Measurements from ENCODE around the gene PLK2.

Gene PLK2

GRCh38 chr5:58450811-58451629 is 8.9 kb downstream of the PLK2 start:
- DNase-seq (ENCODE audit: low read depth in 2 of 3, low spot score in 2 of 3): no peak

DNA sequence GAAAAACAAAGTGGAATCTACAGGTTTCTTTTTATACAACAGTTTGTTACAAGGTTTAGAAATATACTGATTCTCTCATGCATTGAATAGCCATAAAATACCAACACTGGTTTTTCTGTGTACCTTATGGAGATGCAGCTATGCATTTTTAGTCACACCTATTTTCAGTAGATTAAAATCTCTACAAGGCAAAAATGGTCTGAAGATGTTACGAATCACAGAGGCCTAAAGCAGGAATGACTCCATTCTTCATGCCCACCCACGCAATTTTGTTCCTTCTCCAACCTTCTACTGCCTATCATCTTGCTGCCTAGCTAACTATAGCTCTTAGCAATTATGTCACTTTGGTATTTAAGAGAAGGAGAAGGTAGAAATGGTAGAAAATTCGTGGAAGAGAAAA is 9.9 kb downstream of the PLK2 start:
- no peak for DNase-seq (ENCODE audit: low read depth in 2 of 3, low spot score in 2 of 3)

GRCh38 chr5:58447226-58447625 is 12.7 kb downstream of the PLK2 start:
- DNase-seq (ENCODE audit: low read depth in 2 of 3, low spot score in 2 of 3): no peak

GRCh38 chr5:58446024-58446423 is 13.9 kb downstream of the PLK2 start:
- no peak for DNase-seq (ENCODE audit: low read depth in 2 of 3, low spot score in 2 of 3)

GRCh38 chr5:58444805-58445204 is 15.1 kb downstream of the PLK2 start:
- no peak for DNase-seq (ENCODE audit: low read depth in 2 of 3, low spot score in 2 of 3)

GRCh38 chr5:58440901-58441460 is 18.9 kb downstream of the PLK2 start:
- no peak for DNase-seq (ENCODE audit: low read depth in 2 of 3, low spot score in 2 of 3)

DNA sequence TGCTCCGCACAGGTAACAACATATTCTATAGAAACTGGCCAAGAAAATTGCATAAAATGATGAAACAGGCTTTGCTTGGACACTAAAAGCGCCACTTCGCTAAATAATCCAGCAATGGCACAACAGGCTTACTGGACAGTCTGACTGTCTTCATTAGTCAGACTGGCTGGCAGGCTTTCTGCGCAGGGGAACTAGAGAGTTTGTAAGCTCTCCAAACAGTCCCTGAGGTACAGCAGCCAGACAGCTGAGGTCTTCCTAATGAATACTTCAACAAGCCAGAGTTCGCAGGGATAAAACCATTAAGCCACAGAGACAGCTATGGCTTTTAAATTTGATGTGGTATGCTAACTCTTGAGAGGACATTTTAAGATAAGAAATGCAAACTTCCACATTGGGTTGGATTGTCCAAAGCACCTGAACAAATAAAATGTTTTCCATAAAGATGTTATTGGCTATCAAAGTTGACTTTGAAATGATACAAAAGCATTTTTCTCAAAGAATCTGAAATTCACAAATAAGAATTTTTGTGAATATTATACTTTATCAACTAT is 20.7 kb downstream of the PLK2 start:
- no peak for DNase-seq (ENCODE audit: low read depth in 2 of 3, low spot score in 2 of 3)

- DNase-seq (ENCODE audit: low read depth in 2 of 3, low spot score in 2 of 3): no peak
These were observed 22.2 kb downstream of the PLK2 start for GRCh38 chr5:58437661-58438060.

GRCh38 chr5:58431832-58432231 is 28.1 kb downstream of the PLK2 start:
- DNase-seq (ENCODE audit: low read depth in 2 of 3, low spot score in 2 of 3): no peak

GRCh38 chr5:58412932-58413331 is 47.0 kb downstream of the PLK2 start:
- DNase-seq (ENCODE audit: low read depth in 2 of 3, low spot score in 2 of 3): no peak

DNA sequence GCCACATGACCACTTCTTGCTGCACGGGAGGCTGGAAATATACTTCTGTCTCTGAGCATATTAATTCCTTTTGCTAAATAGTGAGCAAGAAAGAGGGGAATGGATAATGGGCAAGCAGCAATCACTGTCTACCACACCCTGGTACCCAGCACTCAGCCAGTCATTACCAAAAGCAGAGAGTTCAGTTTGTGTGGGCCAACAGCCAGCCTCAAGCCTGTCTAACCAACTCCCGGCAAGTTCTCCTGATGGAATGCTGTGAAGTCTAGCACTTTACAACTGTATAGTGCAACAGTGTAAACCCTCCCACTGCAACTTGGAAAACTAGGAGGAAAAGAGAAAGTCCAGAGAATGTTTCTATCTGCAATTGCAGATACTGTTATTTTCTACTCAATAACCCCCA is 47.8 kb downstream of the PLK2 start:
- DNase-seq (ENCODE audit: low read depth in 2 of 3, low spot score in 2 of 3): no peak

DNA sequence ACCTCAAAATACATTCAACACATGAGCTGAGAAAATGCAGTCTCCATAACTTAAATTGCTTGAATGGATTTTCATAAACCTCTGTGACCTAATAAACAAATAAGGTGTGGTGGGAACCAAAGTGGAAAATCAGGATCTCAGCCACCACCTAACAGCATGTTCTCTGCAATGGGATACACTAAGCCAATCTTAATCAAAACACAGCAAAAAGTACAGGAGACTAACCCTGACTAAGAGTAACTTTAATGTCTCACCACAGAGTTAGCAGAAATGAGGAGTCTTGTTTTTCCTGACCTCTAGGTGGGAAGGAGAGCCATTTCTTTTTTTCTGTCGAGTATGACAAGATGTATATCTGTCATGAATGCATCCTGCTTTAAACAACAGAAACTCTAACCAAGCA is 48.5 kb downstream of the PLK2 start:
- no peak for DNase-seq (ENCODE audit: low read depth in 2 of 3, low spot score in 2 of 3)

DNA sequence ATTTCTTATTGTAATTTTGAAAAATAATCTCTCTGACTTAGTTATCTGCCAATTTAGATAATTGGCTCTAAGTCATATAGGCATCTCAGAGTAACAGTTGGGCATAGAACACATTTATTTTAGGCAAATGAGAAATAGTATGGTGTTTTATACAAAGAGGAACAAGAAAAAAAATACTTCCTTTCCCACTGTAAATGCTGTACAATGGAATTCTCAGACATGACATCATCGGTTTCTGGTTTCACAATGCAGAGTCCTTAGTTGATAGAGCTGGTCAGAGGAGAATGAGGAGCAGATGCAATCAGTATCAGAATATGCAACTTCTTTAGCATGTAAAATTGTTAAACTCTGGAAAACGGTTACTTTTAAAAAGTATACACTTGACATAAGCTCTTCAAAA is 49.4 kb downstream of the PLK2 start:
- DNase-seq (ENCODE audit: low read depth in 2 of 3, low spot score in 2 of 3): no peak

DNA sequence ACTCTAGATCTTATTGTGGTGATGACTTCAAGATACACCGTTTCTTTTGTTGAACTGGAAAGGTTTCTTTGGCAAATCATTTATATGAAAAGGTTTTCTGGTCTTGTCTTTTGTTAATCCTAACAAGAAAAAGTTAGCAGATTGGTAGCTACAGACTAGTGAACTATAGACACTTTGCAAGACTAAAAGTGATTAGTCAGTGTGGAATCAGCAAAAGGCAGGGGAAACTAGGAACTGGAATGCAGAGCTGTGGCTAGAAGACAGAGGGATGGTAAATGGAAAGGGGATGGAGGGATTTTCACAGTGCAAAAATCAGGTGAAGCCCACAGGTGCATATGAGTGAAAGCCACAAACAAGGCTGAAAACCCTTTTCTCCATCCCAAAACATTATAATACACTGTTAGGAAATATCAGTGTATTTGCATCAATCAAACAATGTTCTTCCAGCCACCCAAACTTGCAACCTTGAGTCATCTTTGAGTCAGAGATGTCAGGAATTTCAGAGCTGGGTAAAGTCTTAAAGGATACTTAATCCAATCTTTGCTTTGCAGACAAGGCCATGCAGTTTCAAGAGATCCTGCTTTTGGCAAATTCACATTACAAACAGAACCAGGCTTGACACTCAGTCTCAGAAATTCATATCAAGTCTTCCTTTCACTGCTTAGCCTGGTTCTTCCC is 52.7 kb downstream of the PLK2 start:
- DNase-seq (ENCODE audit: low read depth in 2 of 3, low spot score in 2 of 3): no peak

- DNase-seq (ENCODE audit: low read depth in 2 of 3, low spot score in 2 of 3): no peak
These were observed 53.5 kb downstream of the PLK2 start for GRCh38 chr5:58406394-58406793.

DNA sequence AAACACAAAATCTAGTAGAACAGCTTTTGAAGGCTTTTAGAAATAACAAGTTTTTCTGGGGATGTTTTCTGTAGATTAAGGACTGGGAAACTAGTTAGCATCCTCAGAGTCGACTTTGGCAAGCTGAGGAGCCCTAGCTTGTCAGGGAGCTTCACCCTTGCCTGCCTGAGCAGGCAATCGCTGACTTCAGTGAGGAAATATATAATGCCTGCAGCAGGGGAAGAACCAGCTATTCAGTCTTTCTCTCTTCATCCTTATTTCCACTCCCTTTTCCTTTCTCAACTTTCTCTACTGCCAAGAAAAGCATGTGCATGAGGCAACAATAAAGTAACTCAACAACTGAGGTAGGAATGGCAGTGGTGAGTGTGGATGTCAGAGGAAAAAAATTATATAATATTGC is 54.7 kb downstream of the PLK2 start:
- no peak for DNase-seq (ENCODE audit: low read depth in 2 of 3, low spot score in 2 of 3)

- DNase-seq (ENCODE audit: low read depth in 2 of 3, low spot score in 2 of 3): no peak
These were observed 55.2 kb downstream of the PLK2 start for GRCh38 chr5:58404734-58405133.

Measured in activated CD8-positive, alpha-beta memory T cell treated with anti-CD3 and anti-CD28 coated beads for 48 hours (primary cell).